Activated CD8-positive, alpha-beta memory T cell treated with anti-CD3 and anti-CD28 coated beads, Interleukin-2, amount 10 ng/mL, durations not matched to agents 7 days and 5 days (primary cell): ENCODE data around the gene ATAD2B. TPM values are rescaled to one million over a fixed set of nuclear protein-coding genes. Genes with fewer than 3 reads are reported as not detected.

ENCODE experiments used
- ATAC-seq: fragments of 150-1000 bp; cut with Tn5 transposase; one replicate; pipeline ENCODE4 v1.10.0; 2021; ENCODE audit warnings: moderate library complexity
- CTCF ChIA-PET: fragments of 350-600 bp; sonication (Branson Sonifier 250); formaldehyde crosslinking; loops from one replicate; lab custom pipeline; 2021; ENCODE audit warnings: antibody characterized with exemption; lab: Charles Lee
- DNase-seq: peaks from one replicate; pipeline ENCODE4 v3.0.0-alpha.2; 2020
- H3K27ac Mint-ChIP-seq: one replicate; pipeline ENCODE4 v1.8.0; 2021; ENCODE audit warnings: mild to moderate bottlenecking, mixed read lengths
- H3K27me3 Mint-ChIP-seq: one replicate; pipeline ENCODE4 v1.8.0; 2021; ENCODE audit warnings: mixed read lengths
- H3K36me3 Mint-ChIP-seq: one replicate; pipeline ENCODE4 v1.8.0; 2021; ENCODE audit warnings: mild to moderate bottlenecking, mixed read lengths
- H3K4me1 Mint-ChIP-seq: one replicate; pipeline ENCODE4 v1.8.0; 2021; ENCODE audit warnings: mixed read lengths
- H3K4me3 Mint-ChIP-seq: one replicate; pipeline ENCODE4 v1.8.0; 2021; ENCODE audit warnings: mild to moderate bottlenecking, moderate library complexity, mixed read lengths
- H3K9me3 Mint-ChIP-seq: one replicate; pipeline ENCODE4 v1.8.0; 2022; ENCODE audit warnings: low read depth, mixed read lengths
- total RNA-seq, 2 experiments: library from RNA; stranded (reverse); gene quantifications; one replicate each; pipeline ENCODE4 v1.2.3, GENCODE V29; 2021

The ATAD2B gene
- total RNA-seq, 2 experiments from 2014 or later: 18.2 to 26.8 TPM

DNA sequence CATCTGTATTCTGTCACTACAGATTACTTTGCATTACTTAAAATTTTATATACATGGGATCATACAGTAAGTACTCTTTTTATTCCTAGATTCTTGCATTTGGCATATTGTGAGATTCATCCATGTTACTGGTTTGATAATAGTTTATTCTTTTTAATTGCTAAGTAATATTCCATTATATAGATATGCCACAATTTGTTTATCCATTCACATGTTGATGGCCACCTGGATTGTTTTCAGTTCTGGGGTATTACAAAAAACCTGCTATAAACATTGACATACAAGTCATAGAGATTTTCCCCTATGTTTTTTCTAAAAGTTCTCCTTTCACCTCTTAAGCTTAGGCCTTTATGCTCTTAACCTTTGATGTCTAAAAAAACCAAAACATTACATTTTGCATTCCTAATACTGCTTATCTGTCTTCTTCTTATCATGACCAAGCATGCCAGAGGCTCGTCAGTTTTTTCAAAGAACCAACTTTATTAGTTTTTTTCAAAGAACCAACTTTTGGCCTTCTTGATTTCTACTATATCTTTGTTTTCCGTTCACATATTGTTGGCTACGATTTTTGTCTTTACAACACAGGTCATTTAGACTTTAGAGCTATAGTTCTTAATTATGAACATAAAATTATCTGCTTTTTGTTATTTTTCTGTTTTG is 86.9 kb downstream of the ATAD2B start:
- Mint-ChIP-seq H3K9me3 (peaks cover 9% of the 10 kb centered on the region), H3K4me1 (no peaks in the 10 kb centered on the region), H3K36me3 (peaks cover 36% of the 10 kb centered on the region), H3K4me3 (no peak overlapping the region), H3K27me3 (no peaks in the 10 kb centered on the region), H3K27ac (no peak overlapping the region)
- DNase-seq (no peak), ATAC-seq (no peak)
- CTCF ChIA-PET: no interaction called here

DNA sequence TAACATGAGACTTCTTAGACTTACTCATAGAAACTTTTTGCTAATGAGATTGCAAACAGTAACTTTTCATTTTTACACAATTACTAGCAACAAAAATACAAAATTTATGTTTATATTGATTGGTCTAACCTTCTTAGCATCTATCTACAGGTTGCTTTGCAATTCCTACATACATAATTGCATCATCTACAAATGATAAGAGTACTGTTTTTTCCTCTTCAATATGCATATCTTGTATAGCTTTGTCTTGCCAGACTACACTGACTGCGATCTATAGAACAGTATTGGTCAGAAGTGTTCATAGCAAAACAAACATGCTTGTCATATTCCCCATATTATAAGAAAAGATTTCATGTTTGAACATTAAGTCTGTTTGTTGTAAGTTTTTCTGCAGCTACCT is 87.9 kb downstream of the ATAD2B start:
- H3K4me1 Mint-ChIP-seq: no peaks in the 10 kb centered on the region
- peaks cover 29% of the 10 kb centered on the region for H3K36me3 Mint-ChIP-seq
- no peaks in the 10 kb centered on the region for H3K27me3 Mint-ChIP-seq
- H3K4me3 Mint-ChIP-seq: no peak overlapping the region
- no peak overlapping the region for H3K27ac Mint-ChIP-seq
- H3K9me3 Mint-ChIP-seq: peaks cover 3% of the 10 kb centered on the region
- ATAC-seq (no peak), DNase-seq (no peak)
- CTCF ChIA-PET: no interaction called here

DNA sequence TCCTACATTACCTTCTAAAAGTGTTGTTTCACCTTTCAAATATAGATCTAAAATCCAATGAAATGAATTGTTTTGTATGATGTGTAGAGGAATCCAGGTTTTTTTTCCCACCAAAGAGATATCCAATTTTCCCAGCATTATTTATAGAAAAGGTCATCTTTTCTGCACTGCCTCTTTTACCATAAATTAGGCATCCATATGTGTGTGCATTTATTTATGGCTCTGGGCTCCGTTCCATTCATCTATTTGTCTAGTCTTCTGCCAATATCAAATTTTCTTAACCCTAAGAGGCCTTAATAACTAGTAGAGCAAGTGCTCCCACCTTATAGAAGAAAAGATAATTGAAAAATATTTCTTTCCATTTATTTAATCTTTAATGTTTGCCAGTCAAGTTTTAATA is 88.3 kb downstream of the ATAD2B start:
- peaks cover 3% of the 10 kb centered on the region for H3K9me3 Mint-ChIP-seq
- ATAC-seq (no peak), DNase-seq (no peak)
- H3K27ac Mint-ChIP-seq: no peak overlapping the region
- H3K27me3 Mint-ChIP-seq: no peaks in the 10 kb centered on the region
- no peaks in the 10 kb centered on the region for H3K4me1 Mint-ChIP-seq
- CTCF ChIA-PET: no interaction called here
- peaks cover 30% of the 10 kb centered on the region for H3K36me3 Mint-ChIP-seq
- H3K4me3 Mint-ChIP-seq: no peak overlapping the region

DNA sequence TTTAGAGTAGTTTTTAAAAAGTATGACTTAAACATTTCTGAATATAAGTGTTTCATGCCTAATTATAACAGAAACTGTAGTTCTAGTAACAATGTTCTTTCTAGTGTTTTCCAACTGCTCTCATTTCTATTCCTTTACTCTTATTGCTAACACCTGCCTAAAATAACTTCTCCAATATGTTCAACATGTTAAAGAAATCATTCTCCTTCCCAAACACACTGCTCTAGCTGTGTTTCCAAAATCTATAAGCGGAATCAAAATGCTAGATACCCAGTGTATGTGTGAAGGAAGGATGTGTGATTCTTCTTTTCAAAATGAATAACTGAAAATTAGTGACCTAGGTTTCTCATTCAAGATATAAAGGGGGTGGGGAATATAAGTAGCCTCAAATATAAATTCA is 89.1 kb downstream of the ATAD2B start:
- no peak for ATAC-seq
- Mint-ChIP-seq H3K9me3 (peaks cover 3% of the 10 kb centered on the region), H3K4me1 (no peaks in the 10 kb centered on the region), H3K27me3 (no peaks in the 10 kb centered on the region), H3K27ac (no peak overlapping the region), H3K36me3 (peaks cover 24% of the 10 kb centered on the region), H3K4me3 (no peak overlapping the region)
- CTCF ChIA-PET: no interaction called here
- no peak for DNase-seq

- ATAC-seq: no peak
- Mint-ChIP-seq H3K9me3 (peaks cover 3% of the 10 kb centered on the region), H3K36me3 (peaks cover 24% of the 10 kb centered on the region), H3K27ac (no peak overlapping the region), H3K4me3 (no peak overlapping the region), H3K27me3 (no peaks in the 10 kb centered on the region), H3K4me1 (no peaks in the 10 kb centered on the region)
- DNase-seq: no peak
- CTCF ChIA-PET: no interaction called here
These were observed 89.9 kb downstream of the ATAD2B start for GRCh38 chr2:23836971-23837565.

DNA sequence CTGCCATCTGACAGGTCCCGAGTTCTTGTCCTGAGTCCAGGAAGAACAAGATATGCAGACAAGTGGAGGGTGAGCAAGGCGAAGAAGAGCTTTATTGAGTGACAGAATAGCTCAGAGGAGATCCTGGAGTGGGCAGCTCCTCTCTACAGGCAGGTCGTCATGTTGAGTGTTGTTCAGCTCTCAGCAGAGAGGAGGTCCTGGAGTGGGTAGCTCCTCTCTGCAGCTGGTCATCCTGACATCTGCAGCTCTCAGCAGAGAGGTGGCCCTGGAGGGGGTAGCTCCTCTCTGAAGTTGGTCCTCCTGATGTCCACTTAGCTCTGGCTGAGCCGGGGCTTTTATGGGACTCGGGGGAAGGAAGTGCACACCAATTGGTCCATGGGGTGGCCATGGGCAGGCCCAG is 90.4 kb downstream of the ATAD2B start:
- no peaks in the 10 kb centered on the region for H3K4me1 Mint-ChIP-seq
- H3K36me3 Mint-ChIP-seq: peaks cover 24% of the 10 kb centered on the region
- no peak overlapping the region for H3K27ac Mint-ChIP-seq
- DNase-seq: no peak
- CTCF ChIA-PET: no interaction called here
- H3K27me3 Mint-ChIP-seq: no peaks in the 10 kb centered on the region
- no peak overlapping the region for H3K4me3 Mint-ChIP-seq
- peaks cover 3% of the 10 kb centered on the region for H3K9me3 Mint-ChIP-seq
- no peak for ATAC-seq

DNA sequence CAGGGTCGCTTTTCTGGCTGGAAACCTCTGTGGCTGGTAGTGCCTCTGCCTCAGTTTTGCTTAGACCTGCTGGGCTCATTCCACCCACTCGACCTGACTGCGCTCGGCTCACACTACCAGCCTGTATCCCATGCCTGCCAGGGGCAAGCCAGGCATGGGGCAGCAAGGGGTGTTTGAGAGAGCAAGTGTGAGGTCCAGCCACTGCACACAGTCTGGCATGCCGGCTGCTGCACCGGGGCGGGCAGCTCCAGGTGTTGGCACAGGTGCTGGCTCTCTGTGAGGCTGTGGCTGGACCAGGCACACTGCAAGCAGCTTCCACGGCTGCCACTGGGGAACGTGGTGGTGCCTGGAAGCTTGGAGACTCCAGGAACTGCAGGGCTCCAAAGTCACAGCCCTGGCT is 90.9 kb downstream of the ATAD2B start:
- CTCF ChIA-PET: interaction anchor here (0.7 to 1.3 kb wide), 4 partner anchors 11 to 248 kb away, joined by 3 to 4 read pairs (median 3); partner anchors contain the start of gene ATAD2B
- no peak overlapping the region for H3K4me3 Mint-ChIP-seq
- ATAC-seq: no peak

DNA sequence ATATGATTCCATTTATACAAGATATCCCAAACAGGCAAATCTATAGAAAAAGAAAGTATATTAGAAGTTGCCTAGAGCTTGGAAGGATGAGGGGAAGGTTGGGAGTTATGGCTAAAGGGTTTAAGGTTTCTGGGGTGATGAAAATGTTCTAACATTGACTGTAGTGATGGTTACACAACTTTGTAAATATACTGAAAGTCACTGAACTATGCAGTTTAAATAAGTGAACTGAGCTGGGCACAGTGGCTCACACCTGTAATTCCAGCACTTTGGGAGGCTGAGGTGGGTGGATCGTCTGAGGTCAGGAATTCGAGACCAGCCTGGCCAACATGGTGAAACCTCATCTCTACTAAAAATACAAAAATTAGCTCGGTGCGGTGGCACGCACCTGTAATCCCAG is 91.5 kb downstream of the ATAD2B start:
- Mint-ChIP-seq H3K4me3 (no peak overlapping the region), H3K27ac (no peak overlapping the region), H3K36me3 (peaks cover 20% of the 10 kb centered on the region), H3K4me1 (no peaks in the 10 kb centered on the region), H3K27me3 (no peaks in the 10 kb centered on the region), H3K9me3 (peaks cover 3% of the 10 kb centered on the region)
- no peak for ATAC-seq
- CTCF ChIA-PET: interaction anchor here (0.7 to 2.0 kb wide), 5 partner anchors 10 to 248 kb away, joined by 3 to 6 read pairs (median 3); partner anchors contain the start of gene ATAD2B
- DNase-seq: no peak

More for the DNA sequence above, 90.9 kb downstream of the ATAD2B start:
- H3K4me1 Mint-ChIP-seq: no peaks in the 10 kb centered on the region
- no peak for DNase-seq
- H3K27me3 Mint-ChIP-seq: no peaks in the 10 kb centered on the region
- peaks cover 3% of the 10 kb centered on the region for H3K9me3 Mint-ChIP-seq
- no peak overlapping the region for H3K27ac Mint-ChIP-seq
- peaks cover 22% of the 10 kb centered on the region for H3K36me3 Mint-ChIP-seq

GRCh38 chr2:23828986-23829385 is 97.9 kb downstream of the ATAD2B start:
- H3K4me3 Mint-ChIP-seq: no peak overlapping the region
- H3K27me3 Mint-ChIP-seq: no peaks in the 10 kb centered on the region
- CTCF ChIA-PET: no interaction called here
- H3K4me1 Mint-ChIP-seq: peaks cover 7% of the 10 kb centered on the region
- no peak for ATAC-seq
- peaks cover 3% of the 10 kb centered on the region for H3K36me3 Mint-ChIP-seq
- no peak overlapping the region for H3K27ac Mint-ChIP-seq
- H3K9me3 Mint-ChIP-seq: no peaks in the 10 kb centered on the region
- DNase-seq: no peak

- no peaks in the 10 kb centered on the region for H3K9me3 Mint-ChIP-seq
- H3K27ac Mint-ChIP-seq: no peak overlapping the region
- no peaks in the 10 kb centered on the region for H3K27me3 Mint-ChIP-seq
- peaks cover 7% of the 10 kb centered on the region for H3K4me1 Mint-ChIP-seq
- ATAC-seq (no peak), DNase-seq (no peak)
- peaks cover 2% of the 10 kb centered on the region for H3K36me3 Mint-ChIP-seq
- CTCF ChIA-PET: no interaction called here
- no peak overlapping the region for H3K4me3 Mint-ChIP-seq
These were observed 98.5 kb downstream of the ATAD2B start for GRCh38 chr2:23828256-23828980.

DNA sequence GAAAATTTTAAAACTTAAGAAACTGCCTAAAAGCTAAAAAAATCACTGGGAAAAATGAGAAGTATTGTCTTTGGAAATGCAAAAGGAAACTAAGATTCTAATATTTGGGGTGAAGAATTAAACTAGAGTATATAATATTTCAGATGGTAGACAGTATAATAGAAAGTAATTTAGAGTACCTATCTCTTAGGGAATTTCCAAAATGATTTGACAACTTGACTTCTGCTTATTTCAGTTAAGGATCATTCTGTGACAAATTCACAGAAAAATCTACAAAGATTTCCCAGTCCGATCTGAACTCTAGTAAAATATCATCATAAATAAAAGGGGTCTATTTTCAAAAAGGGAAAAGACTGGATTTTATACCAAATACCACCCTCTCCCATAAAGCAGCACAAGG is 99.6 kb downstream of the ATAD2B start:
- Mint-ChIP-seq H3K4me3 (no peak overlapping the region), H3K9me3 (no peaks in the 10 kb centered on the region), H3K36me3 (peaks cover 2% of the 10 kb centered on the region), H3K4me1 (peaks cover 7% of the 10 kb centered on the region), H3K27me3 (no peaks in the 10 kb centered on the region), H3K27ac (no peak overlapping the region)
- no peak for ATAC-seq
- DNase-seq: no peak
- CTCF ChIA-PET: interaction anchor here (1.3 to 1.4 kb wide), 2 partner anchors 39 to 257 kb away, joined by 3 read pairs; partner anchors contain the start of gene TP53I3

- H3K27me3 Mint-ChIP-seq: no peaks in the 10 kb centered on the region
- no peak overlapping the region for H3K27ac Mint-ChIP-seq
- peaks cover 2% of the 10 kb centered on the region for H3K36me3 Mint-ChIP-seq
These were observed 100.2 kb downstream of the ATAD2B start for GRCh38 chr2:23826771-23827170.

DNA sequence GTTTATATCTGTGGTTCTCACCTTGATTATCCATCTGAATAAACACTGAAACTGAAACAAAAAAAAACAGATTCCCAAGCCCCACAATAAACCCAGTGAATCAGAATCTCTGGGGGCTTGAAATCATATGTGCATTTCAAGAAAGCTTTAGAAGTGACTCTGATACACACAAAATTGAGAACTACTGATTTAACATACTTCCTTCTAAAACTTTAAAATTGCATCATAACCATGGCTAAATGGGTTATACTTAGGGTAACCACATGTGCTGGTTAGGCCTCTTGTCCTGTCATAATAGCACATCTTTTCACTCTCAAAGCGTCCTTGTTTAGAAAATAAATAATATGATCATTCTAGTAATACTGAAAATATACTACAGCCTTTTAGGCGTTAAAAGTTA is 100.9 kb downstream of the ATAD2B start:
- Mint-ChIP-seq H3K9me3 (no peaks in the 10 kb centered on the region), H3K27ac (no peak overlapping the region), H3K36me3 (peaks cover 2% of the 10 kb centered on the region), H3K4me3 (no peak overlapping the region), H3K27me3 (no peaks in the 10 kb centered on the region), H3K4me1 (peaks cover 7% of the 10 kb centered on the region)
- DNase-seq (no peak), ATAC-seq (no peak)
- CTCF ChIA-PET: interaction anchor here (1.0 to 4.0 kb wide), 7 partner anchors 9 to 235 kb away, joined by 3 to 54 read pairs (median 3); partner anchors contain the start of gene ATAD2B

More at GRCh38 chr2:23826771-23827170, 100.2 kb downstream of the ATAD2B start:
- ATAC-seq (no peak), DNase-seq (no peak)
- peaks cover 7% of the 10 kb centered on the region for H3K4me1 Mint-ChIP-seq
- CTCF ChIA-PET: interaction anchor here (1.0 to 4.0 kb wide), 4 partner anchors 19 to 258 kb away, joined by 3 to 54 read pairs (median 3); partner anchors contain the start of genes ATAD2B and TP53I3
- no peak overlapping the region for H3K4me3 Mint-ChIP-seq
- H3K9me3 Mint-ChIP-seq: no peaks in the 10 kb centered on the region
